ENCODE results near the gene CD180.

The CD180 gene

DNA sequence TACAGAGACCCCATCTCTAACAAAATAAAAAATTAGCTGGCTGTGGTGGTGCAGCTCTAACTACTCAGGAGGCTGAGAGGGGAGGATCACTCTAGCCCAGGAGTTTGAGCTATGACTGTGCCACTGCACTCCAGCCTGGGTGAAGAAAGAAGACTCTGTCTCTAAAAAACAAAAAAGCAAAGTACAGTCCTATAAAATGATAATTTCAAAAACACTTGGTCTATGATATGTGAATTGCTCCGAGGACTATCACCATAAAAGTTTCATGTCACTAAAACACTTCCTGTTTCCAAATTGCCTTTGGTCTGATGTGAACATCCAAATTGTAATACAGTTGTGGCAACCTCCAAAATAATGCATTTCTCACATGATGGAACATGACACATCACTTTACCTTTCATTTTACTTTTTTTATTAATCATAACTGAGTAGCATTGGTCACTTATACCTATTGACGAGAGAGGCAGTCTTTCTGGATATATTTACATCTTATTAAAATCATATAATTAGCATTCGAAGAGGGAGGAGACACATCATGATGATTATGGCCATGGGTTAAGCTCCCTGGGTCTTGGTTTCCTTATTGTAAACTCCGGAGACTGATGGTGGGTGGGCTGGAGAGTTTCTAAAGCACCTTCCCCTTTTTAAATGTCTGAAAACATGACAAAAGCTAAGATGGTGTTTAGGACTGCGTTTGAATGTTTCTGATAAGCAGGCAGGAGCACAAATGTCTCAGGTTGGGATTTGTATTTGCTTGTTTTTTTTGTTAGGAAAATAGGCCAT lies 25.8 kb upstream of the CD180 start:
- H3K4me3 ChIP-seq (ENCODE audit: low read depth, low read length) = no peak overlapping the region

GRCh38 chr5:67221487-67222242 lies 25.1 kb upstream of the CD180 start:
- no peak for DNase-seq (ENCODE audit: low read depth)
- H3K4me3 ChIP-seq (ENCODE audit: low read depth, low read length) = no peak overlapping the region

More for the DNA sequence above, 25.8 kb upstream of the CD180 start:
- no peak for DNase-seq (ENCODE audit: low read depth)
- TF ChIP-seq CTCF (conservative IDR thresholded peaks at IDR 0.05; ENCODE audit: low read depth, low read length) = no peak

GRCh38 chr5:67216564-67216963 lies 20.0 kb upstream of the CD180 start:
- H3K4me3 ChIP-seq (ENCODE audit: low read depth, low read length) = no peak overlapping the region
- TF ChIP-seq CTCF (conservative IDR thresholded peaks at IDR 0.05; ENCODE audit: low read depth, low read length) = no peak
- no peak for DNase-seq (ENCODE audit: low read depth)

More at GRCh38 chr5:67221487-67222242, 25.1 kb upstream of the CD180 start:
- no peak for TF ChIP-seq CTCF (conservative IDR thresholded peaks at IDR 0.05; ENCODE audit: low read depth, low read length)

DNA sequence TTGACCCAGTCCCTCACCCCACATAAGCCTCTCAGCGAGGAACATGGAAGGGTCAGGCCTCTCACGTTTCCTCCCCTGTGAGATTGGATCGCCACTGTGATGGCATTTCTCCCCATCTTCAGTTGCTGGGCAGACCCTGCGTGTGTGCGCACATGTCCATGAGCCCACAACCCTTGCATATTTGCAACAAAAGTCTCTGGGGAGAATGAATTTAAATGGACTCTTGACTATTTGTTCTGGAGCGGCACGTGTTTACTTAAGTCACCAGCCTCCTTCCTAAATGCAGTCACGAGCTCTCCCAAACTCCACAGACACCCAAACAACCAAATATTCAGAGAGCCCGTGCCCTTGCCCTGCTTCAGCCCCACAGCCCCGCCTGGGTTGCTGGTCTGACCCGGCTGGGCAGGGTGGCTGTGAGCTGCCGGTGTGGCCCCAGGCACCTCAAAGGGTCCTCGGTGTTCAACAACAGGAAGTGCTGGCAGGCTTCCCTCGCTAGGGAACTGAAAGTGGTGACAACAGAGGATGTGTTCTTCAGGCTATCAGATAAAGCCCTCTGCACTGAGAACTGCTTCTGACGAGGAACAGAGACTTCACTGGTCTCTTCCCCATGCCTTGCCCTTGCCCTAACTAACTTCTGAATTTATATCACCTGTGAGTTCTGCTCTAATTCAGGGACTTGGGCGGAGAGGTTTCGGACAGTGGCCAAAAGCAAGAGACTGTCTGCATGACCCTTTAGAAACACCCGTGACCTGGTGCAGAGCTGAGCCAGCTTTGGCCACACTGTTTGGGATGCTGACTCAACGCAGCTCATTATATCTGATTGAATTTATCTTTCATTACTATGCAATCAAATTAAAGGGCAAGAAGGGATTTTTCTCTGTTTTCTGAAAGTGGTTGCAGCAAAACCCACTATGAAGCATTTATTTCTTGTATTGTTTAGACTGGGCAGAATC lies 19.2 kb upstream of the CD180 start:
- peak; percentile 29 for DNase-seq (ENCODE audit: low read depth)
- TF ChIP-seq CTCF (conservative IDR thresholded peaks at IDR 0.05; ENCODE audit: low read depth, low read length) = no peak
- no peak overlapping the region for H3K4me3 ChIP-seq (ENCODE audit: low read depth, low read length)

- no peak for TF ChIP-seq CTCF (conservative IDR thresholded peaks at IDR 0.05; ENCODE audit: low read depth, low read length)
- DNase-seq (ENCODE audit: low read depth) = no peak
- H3K4me3 ChIP-seq (ENCODE audit: low read depth, low read length) = no peak overlapping the region
These were observed 18.3 kb upstream of the CD180 start for GRCh38 chr5:67214707-67215447.

- DNase-seq (ENCODE audit: low read depth) = peak; percentile 31
- no peak for TF ChIP-seq CTCF (conservative IDR thresholded peaks at IDR 0.05; ENCODE audit: low read depth, low read length)
- no peak overlapping the region for H3K4me3 ChIP-seq (ENCODE audit: low read depth, low read length)
These were observed 17.4 kb upstream of the CD180 start for GRCh38 chr5:67214036-67214435.
